ENCODE measurements around the gene MBD1.

GRCh38 chr18:50273203-50274043, 7.9 kb downstream of the MBD1 start:
- TF ChIP-seq CTCF (IDR thresholded peaks at IDR 0.05; ENCODE audit: low read depth, low read length), result no peak
- TF ChIP-seq EZH2phosphoT487 (IDR thresholded peaks at IDR 0.05; ENCODE audit: low read depth), result no peak
